ENCODE data around the gene RARG. TPM values are rescaled to one million over a fixed set of nuclear protein-coding genes. Genes with fewer than 3 reads are reported as not detected.

Gene RARG
- total RNA-seq, 1 experiment from 2014 or later = 62.0 TPM

DNA sequence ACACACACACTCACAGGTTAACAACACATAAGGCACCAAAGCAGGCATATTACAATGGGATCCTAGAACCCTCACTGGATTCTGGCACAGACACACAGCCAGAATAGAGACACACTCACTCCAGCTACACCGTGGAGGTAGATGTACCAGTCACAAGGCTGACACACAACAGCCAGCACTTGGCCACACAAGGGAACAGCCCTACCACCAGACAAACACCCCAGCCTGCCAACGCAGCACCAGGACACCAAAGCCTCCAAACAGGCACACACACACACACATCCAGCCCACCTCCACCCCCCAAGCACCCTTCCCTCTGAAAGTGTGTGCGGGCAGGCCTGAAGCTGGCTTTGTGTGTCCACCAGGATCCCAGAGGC lies 14.1 kb downstream of the RARG start:
- intact Hi-C loops (cut with micrococcal nuclease) = no loop called here
- Histone ChIP-seq H3K4me2 (ENCODE audit: low read length) (peak overlapping the region; percentile 93), H3K9me2 (replicated peaks; ENCODE audit: low read length) (no peaks in the 10 kb centered on the region), H3K9me3 (ENCODE audit: low read length) (no peaks in the 10 kb centered on the region), H3K27me3 (ENCODE audit: low read length) (no peaks in the 10 kb centered on the region), H3K79me2 (ENCODE audit: low read length) (peaks cover 51% of the 10 kb centered on the region), H3K9ac (ENCODE audit: low read length) (0 out of 2 replicates have a peak overlapping the region, but pooled peaks have one; percentile 1), H3K27ac (ENCODE audit: low read length) (peak overlapping the region; percentile 39), H2AFZ (ENCODE audit: low read length) (no peak overlapping the region), H3K4me3 (ENCODE audit: low read length) (peak overlapping the region; percentile 80), H3F3A (ENCODE audit: low read length, unreplicated experiment) (no peaks in the 10 kb centered on the region), H4K20me1 (ENCODE audit: low read length) (no peaks in the 10 kb centered on the region), H3K36me3 (ENCODE audit: low read depth, low read length) (peaks cover 14% of the 10 kb centered on the region), H3K4me1 (ENCODE audit: insufficient read depth, low read length) (peaks cover 42% of the 10 kb centered on the region)
- ATAC-seq (no peak), DNase-seq (no peak)
- no TSS peak for BruUV-seq (replicated peaks)
- TF ChIP-seq EZH2phosphoT487 (IDR thresholded peaks at IDR 0.05; ENCODE audit: borderline replicate concordance, low read length) (no peak), EZH2 (IDR thresholded peaks at IDR 0.05; ENCODE audit: low read length, unreplicated experiment) (no peak)
- TF ChIP-seq, protein P1, sequence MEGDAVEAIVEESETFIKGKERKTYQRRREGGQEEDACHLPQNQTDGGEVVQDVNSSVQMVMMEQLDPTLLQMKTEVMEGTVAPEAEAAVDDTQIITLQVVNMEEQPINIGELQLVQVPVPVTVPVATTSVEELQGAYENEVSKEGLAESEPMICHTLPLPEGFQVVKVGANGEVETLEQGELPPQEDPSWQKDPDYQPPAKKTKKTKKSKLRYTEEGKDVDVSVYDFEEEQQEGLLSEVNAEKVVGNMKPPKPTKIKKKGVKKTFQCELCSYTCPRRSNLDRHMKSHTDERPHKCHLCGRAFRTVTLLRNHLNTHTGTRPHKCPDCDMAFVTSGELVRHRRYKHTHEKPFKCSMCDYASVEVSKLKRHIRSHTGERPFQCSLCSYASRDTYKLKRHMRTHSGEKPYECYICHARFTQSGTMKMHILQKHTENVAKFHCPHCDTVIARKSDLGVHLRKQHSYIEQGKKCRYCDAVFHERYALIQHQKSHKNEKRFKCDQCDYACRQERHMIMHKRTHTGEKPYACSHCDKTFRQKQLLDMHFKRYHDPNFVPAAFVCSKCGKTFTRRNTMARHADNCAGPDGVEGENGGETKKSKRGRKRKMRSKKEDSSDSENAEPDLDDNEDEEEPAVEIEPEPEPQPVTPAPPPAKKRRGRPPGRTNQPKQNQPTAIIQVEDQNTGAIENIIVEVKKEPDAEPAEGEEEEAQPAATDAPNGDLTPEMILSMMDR (conservative IDR thresholded peaks at IDR 0.05; ENCODE audit: low read depth, low read length) = no peak
- CTCF ChIA-PET = interaction anchor here (1.2 kb wide), 1 partner anchor 48 kb away, joined by 4 read pairs; no protein-coding TSS in a partner anchor
- POLR2A ChIA-PET (ENCODE audit: unreplicated experiment) = interaction anchor here (0.6 kb wide), 1 partner anchor 30 kb away, joined by 4 read pairs; no protein-coding TSS in a partner anchor

DNA sequence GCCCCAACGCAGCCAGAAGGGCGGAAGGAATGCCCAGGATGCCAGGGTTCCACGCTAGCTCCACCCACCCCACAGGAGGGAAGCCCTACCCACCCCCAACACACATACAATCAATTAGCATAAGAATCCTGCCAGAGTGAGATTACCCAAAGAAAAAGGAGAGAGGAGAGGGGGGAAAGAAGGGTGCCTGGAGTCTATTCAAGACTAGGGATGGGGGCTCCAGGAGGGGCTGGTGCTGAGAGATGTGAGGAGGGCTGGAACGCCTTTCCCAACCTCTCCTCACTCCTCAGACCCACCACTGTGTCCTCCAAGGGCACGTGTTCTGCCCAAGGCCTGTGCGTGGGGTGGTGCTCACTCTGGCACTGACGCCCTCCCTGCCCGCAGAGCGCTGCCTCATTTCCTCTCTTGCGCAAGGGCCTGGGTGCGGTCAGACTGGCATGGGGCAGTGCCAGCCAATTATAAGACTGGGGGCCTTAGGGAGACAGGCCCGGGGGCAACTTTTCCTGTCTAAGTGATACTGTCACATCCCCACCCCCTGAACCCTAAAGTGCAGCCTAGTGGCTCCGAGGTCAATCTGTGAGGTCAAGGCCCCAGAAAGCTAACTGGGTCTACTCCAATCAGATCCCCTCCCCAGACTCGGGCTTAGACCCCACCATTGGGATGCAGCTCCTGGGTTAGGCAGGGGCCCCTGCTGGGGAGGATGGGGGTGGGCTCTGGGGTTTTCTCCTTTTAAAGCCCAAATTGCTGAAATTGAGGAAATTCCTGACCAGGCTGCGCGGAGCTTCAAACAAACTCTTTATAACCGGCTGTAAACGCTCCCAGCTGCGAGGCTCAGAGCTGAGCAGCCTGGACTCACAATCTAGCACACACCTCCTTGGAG lies 14.7 kb downstream of the RARG start:
- intact Hi-C loops (cut with micrococcal nuclease) = no loop called here

More for the DNA sequence above, 14.7 kb downstream of the RARG start:
- Histone ChIP-seq H4K20me1 (ENCODE audit: low read length) (no peaks in the 10 kb centered on the region), H3K27ac (ENCODE audit: low read length) (peak overlapping the region; percentile 46), H3K36me3 (ENCODE audit: low read depth, low read length) (peaks cover 21% of the 10 kb centered on the region), H3K27me3 (ENCODE audit: low read length) (no peaks in the 10 kb centered on the region), H3K9me2 (replicated peaks; ENCODE audit: low read length) (no peaks in the 10 kb centered on the region), H3K4me3 (ENCODE audit: low read length) (peak overlapping the region; percentile 80), H3K4me1 (ENCODE audit: insufficient read depth, low read length) (peaks cover 35% of the 10 kb centered on the region), H3F3A (ENCODE audit: low read length, unreplicated experiment) (no peaks in the 10 kb centered on the region), H3K79me2 (ENCODE audit: low read length) (peaks cover 46% of the 10 kb centered on the region), H3K9ac (ENCODE audit: low read length) (0 out of 2 replicates have a peak overlapping the region, but pooled peaks have one; percentile 6), H3K4me2 (ENCODE audit: low read length) (peak overlapping the region; percentile 93), H2AFZ (ENCODE audit: low read length) (no peak overlapping the region), H3K9me3 (ENCODE audit: low read length) (no peaks in the 10 kb centered on the region)
- ATAC-seq (no peak), DNase-seq (peak; percentile 73)
- ChIA-PET POLR2A (ENCODE audit: unreplicated experiment) (no interaction called here), CTCF (interaction anchor here (1.2 kb wide), 1 partner anchor 49 kb away, joined by 4 read pairs; no protein-coding TSS in a partner anchor)
- TF ChIP-seq EZH2 (IDR thresholded peaks at IDR 0.05; ENCODE audit: low read length, unreplicated experiment) = no peak
- TF ChIP-seq, protein P1 (conservative IDR thresholded peaks at IDR 0.05; ENCODE audit: low read depth, low read length) = no peak
- no peak for TF ChIP-seq EZH2phosphoT487 (IDR thresholded peaks at IDR 0.05; ENCODE audit: borderline replicate concordance, low read length)
- BruUV-seq (replicated peaks) = no TSS peak

Measured in PC-3 (cell line).